HCT116 (cell line): ENCODE measurements around the gene PPM1A. TPM values are rescaled to one million over a fixed set of nuclear protein-coding genes. Genes with fewer than 3 reads are reported as not detected.

Source experiments
- ATAC-seq: fragments of 200-7000 bp; cut with Tn5 transposase; 2 replicates; pipeline ENCODE4 v1.9.1; 2020; ENCODE audit warnings: mild to moderate bottlenecking, moderate library complexity
- BruUV-seq: library from RNA; stranded (reverse); fragments of 400-500 nt; replicated peaks from 2 replicates; lab custom pipeline; 2021; lab: Mats Ljungman, UMichigan
- CTCF ChIA-PET: fragments of 300-600 bp; sonication (Branson Sonifier 250); formaldehyde crosslinking; loops from one replicate; lab custom pipeline; 2021; ENCODE audit warnings: antibody characterized with exemption; lab: Charles Lee
- POLR2A ChIA-PET: fragments of 300-600, 350-600 bp; sonication (Branson Sonifier 250); formaldehyde crosslinking; loops from one replicate; lab custom pipeline; 2021; ENCODE audit warnings: antibody characterized with exemption; lab: Charles Lee
- RAD21 ChIA-PET, 2 experiments: fragments of 300-600 bp; sonication (Branson Sonifier 250); formaldehyde crosslinking; loops; one replicate each; lab custom pipeline; 2023; ENCODE audit warnings: low total read pairs in 2 of 2; ENCODE audit not compliant: uncharacterized antibody in 2 of 2, unreplicated experiment in 2 of 2, low non-redundant PET in 1 of 2; lab: Charles Lee
- DNase-seq: peaks from one replicate; pipeline ENCODE4 v3.0.0-alpha.2; 2010; ENCODE audit warnings: low read depth, low spot score
- H2AFZ ChIP-seq: fragments of 200-600 bp; shearing (Covaris generic), sonication (generic); 2 replicates; pipeline ENCODE4 v1.6.1; 2017; ENCODE audit warnings: low read depth, mixed run types, mixed read lengths, antibody characterized with exemption, low read length; ENCODE audit not compliant: poor library complexity, severe bottlenecking
- H3K27ac ChIP-seq: 2 replicates; pipeline ENCODE4 v1.5.1; 2012; ENCODE audit warnings: low read depth, low read length
- H3K27me3 ChIP-seq: fragments of 200-600 bp; sonication (generic); 2 replicates; pipeline ENCODE4 v1.6.1; 2016; ENCODE audit warnings: mixed run types, low read length, mixed read lengths; ENCODE audit not compliant: insufficient read depth
- H3K36me3 ChIP-seq, 2 experiments: fragments of 200-500 bp in 1 of 2; fragments of 200-600 bp in 1 of 2; sonication (Bioruptor generic) in 1 of 2; sonication (generic) in 1 of 2; 2 replicates each; pipeline versions ENCODE4 v1.5.1 to v1.6.1; 2014 to 2016; ENCODE audit warnings: low read length in 2 of 2, inconsistent platforms in 1 of 2, mixed read lengths in 1 of 2, mixed run types in 1 of 2; ENCODE audit not compliant: insufficient read depth in 2 of 2, control insufficient read depth in 1 of 2
- H3K4me1 ChIP-seq, 2 experiments: fragments of 200-600 bp in 1 of 2; sonication (generic) in 1 of 2; 2 replicates each; pipeline versions ENCODE4 v1.5.1 to v1.6.1; 2012 to 2017; ENCODE audit warnings: low read length in 2 of 2, inconsistent platforms in 1 of 2, mild to moderate bottlenecking in 1 of 2, mixed read lengths in 1 of 2, mixed run types in 1 of 2, moderate library complexity in 1 of 2; ENCODE audit not compliant: insufficient read depth in 2 of 2, control insufficient read depth in 1 of 2
- H3K4me2 ChIP-seq: fragments of 200-600 bp; sonication (generic); 2 replicates; pipeline ENCODE4 v1.6.1; 2017; ENCODE audit warnings: mixed run types, low read length, mixed read lengths
- H3K4me3 ChIP-seq, 2 experiments: fragments of 200-600 bp in 1 of 2; sonication (generic) in 1 of 2; replicated peaks in 1 of 2; 2 replicates each; pipeline ENCODE4 v1.5.1; 2011 to 2016; ENCODE audit warnings: low read length in 2 of 2, control low read depth in 1 of 2, low read depth in 1 of 2, mild to moderate bottlenecking in 1 of 2, mixed read lengths in 1 of 2, mixed run types in 1 of 2
- H3K79me2 ChIP-seq: fragments of 200-600 bp; sonication (generic); 2 replicates; pipeline ENCODE4 v1.6.1; 2017; ENCODE audit warnings: mild to moderate bottlenecking, mixed run types, low read length, moderate library complexity, mixed read lengths; ENCODE audit not compliant: insufficient read depth
- H3K9ac ChIP-seq: fragments of 200-600 bp; sonication (generic); 2 replicates; pipeline ENCODE4 v1.6.1; 2016; ENCODE audit warnings: low read length, mixed read lengths
- H3K9me2 ChIP-seq: fragments of 200-600 bp; sonication (generic), shearing (Covaris generic); 2 replicates; pipeline ENCODE4 v1.6.1; 2017; ENCODE audit warnings: mixed run types, mild to moderate bottlenecking, moderate library complexity; ENCODE audit not compliant: insufficient read depth
- H3K9me3 ChIP-seq, 2 experiments: fragments of 200-500 bp in 1 of 2; fragments of 200-600 bp in 1 of 2; sonication (Bioruptor generic) in 1 of 2; sonication (generic) in 1 of 2; 2 replicates each; pipeline ENCODE4 v1.6.1; 2014 to 2017; ENCODE audit warnings: low read length in 2 of 2, mixed read lengths in 2 of 2, inconsistent platforms in 1 of 2, low read depth in 1 of 2, mild to moderate bottlenecking in 1 of 2, mixed run types in 1 of 2, moderate library complexity in 1 of 2; ENCODE audit not compliant: control insufficient read depth in 1 of 2, insufficient read depth in 1 of 2
- H4K20me1 ChIP-seq: fragments of 200-600 bp; sonication (generic), shearing (Covaris generic); 2 replicates; pipeline ENCODE4 v1.6.1; 2017; ENCODE audit warnings: mixed run types, mild to moderate bottlenecking, moderate library complexity; ENCODE audit not compliant: insufficient read depth
- CBX3 ChIP-seq: IDR thresholded peaks from 2 replicates; pipeline ENCODE4 v1.6.1; 2012; ENCODE audit warnings: low read depth
- ELF1 ChIP-seq: IDR thresholded peaks from 2 replicates; pipeline ENCODE4 v1.6.1; 2012; ENCODE audit warnings: low read depth, borderline replicate concordance
- EZH2 ChIP-seq: fragments of 200-600 bp; sonication (generic); IDR thresholded peaks from 2 replicates; pipeline ENCODE4 v1.6.1; 2017; ENCODE audit warnings: antibody characterized with exemption, mixed run types
- SP1 ChIP-seq: IDR thresholded peaks from 2 replicates; pipeline ENCODE4 v1.6.1; 2012; ENCODE audit warnings: low read depth
- SRF ChIP-seq: IDR thresholded peaks from 2 replicates; pipeline ENCODE4 v1.6.1; 2012; ENCODE audit warnings: low read depth
- TCF7L2 ChIP-seq: IDR thresholded peaks from 2 replicates; pipeline ENCODE4 v1.7.0; 2011; ENCODE audit warnings: borderline replicate concordance, inconsistent platforms; ENCODE audit not compliant: insufficient read depth, insufficient read length; ENCODE audit errors: extremely low read depth
- YY1 ChIP-seq: IDR thresholded peaks from 2 replicates; pipeline ENCODE4 v1.6.1; 2011; ENCODE audit warnings: low read length, low read depth, moderate library complexity, mild to moderate bottlenecking; ENCODE audit not compliant: insufficient replicate concordance; ENCODE audit errors: extremely low read depth
- intact Hi-C: fragments of 100-400 bp; cut with micrococcal nuclease; formaldehyde crosslinking; loops from 2 replicates; pipeline ENCODE4 v1.10.0; 2022
- total RNA-seq: library from RNA; stranded (reverse); gene quantifications from one replicate; pipeline ENCODE4 v1.2.1, GENCODE V29; 2021; ENCODE audit not compliant: unreplicated experiment
- TF ChIP-seq, protein P1 (sequence below): IDR thresholded peaks from 2 replicates; pipeline ENCODE4 v1.6.1; 2011; ENCODE audit warnings: mild to moderate bottlenecking, low read length, moderate library complexity; ENCODE audit not compliant: insufficient replicate concordance; ENCODE audit errors: extremely low read depth
- TF ChIP-seq, protein P2 (sequence below), 3 experiments: fragments of 200-600 bp in 1 of 3; sonication (generic) in 1 of 3; IDR thresholded peaks in 2 of 3; conservative IDR thresholded peaks in 1 of 3; 2 replicates each; pipeline ENCODE4 v1.5.1; 2012 to 2017; ENCODE audit warnings: low read depth in 2 of 3, low read length in 2 of 3, antibody characterized with exemption in 1 of 3, borderline replicate concordance in 1 of 3, control low read depth in 1 of 3, mild to moderate bottlenecking in 1 of 3, mixed read lengths in 1 of 3, mixed run types in 1 of 3, moderate library complexity in 1 of 3; ENCODE audit not compliant: insufficient read depth in 1 of 3
- TF ChIP-seq, protein P3 (sequence below): IDR thresholded peaks from 2 replicates; pipeline ENCODE4 v1.6.1; 2012

Gene PPM1A
- total RNA-seq, 1 experiment from 2014 or later, result 32.8 TPM

DNA sequence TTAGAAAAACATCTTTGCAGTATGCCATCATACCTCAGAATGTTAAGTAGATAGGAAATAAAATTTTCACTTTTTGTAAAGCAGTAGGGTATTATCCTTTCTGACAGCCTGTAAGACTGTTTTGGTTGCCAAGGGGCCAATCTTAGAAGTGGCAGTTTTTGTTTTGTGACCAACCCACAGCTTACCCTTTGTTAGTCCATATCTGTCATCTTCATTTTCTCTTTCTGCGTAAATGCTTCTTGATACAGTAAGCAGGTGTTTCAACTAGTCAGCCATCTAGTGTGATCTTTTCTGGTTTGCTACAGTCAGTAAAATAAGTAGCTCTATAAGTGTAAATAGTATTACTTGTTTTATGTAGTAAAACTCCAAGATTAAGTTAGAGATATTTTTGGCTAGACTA, 8.8 kb downstream of the PPM1A start:
- CTCF ChIA-PET, result interaction anchor here (2.9 kb wide), 1 partner anchor 8 kb away, joined by 20 read pairs; no protein-coding TSS in a partner anchor
- Histone ChIP-seq H3K4me1 (no peaks in the 10 kb centered on the region), H3K4me2 (no peak overlapping the region), H2AFZ (no peak overlapping the region)
- TF ChIP-seq CBX3 (no peak), ELF1 (no peak), YY1 (no peak), SRF (no peak), TCF7L2 (no peak), SP1 (no peak), EZH2 (no peak)
- TF ChIP-seq, protein P1, sequence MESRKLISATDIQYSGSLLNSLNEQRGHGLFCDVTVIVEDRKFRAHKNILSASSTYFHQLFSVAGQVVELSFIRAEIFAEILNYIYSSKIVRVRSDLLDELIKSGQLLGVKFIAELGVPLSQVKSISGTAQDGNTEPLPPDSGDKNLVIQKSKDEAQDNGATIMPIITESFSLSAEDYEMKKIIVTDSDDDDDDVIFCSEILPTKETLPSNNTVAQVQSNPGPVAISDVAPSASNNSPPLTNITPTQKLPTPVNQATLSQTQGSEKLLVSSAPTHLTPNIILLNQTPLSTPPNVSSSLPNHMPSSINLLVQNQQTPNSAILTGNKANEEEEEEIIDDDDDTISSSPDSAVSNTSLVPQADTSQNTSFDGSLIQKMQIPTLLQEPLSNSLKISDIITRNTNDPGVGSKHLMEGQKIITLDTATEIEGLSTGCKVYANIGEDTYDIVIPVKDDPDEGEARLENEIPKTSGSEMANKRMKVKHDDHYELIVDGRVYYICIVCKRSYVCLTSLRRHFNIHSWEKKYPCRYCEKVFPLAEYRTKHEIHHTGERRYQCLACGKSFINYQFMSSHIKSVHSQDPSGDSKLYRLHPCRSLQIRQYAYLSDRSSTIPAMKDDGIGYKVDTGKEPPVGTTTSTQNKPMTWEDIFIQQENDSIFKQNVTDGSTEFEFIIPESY, result no peak
- TF ChIP-seq, protein P2, sequence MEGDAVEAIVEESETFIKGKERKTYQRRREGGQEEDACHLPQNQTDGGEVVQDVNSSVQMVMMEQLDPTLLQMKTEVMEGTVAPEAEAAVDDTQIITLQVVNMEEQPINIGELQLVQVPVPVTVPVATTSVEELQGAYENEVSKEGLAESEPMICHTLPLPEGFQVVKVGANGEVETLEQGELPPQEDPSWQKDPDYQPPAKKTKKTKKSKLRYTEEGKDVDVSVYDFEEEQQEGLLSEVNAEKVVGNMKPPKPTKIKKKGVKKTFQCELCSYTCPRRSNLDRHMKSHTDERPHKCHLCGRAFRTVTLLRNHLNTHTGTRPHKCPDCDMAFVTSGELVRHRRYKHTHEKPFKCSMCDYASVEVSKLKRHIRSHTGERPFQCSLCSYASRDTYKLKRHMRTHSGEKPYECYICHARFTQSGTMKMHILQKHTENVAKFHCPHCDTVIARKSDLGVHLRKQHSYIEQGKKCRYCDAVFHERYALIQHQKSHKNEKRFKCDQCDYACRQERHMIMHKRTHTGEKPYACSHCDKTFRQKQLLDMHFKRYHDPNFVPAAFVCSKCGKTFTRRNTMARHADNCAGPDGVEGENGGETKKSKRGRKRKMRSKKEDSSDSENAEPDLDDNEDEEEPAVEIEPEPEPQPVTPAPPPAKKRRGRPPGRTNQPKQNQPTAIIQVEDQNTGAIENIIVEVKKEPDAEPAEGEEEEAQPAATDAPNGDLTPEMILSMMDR (IDR thresholded peaks at IDR 0.05 in 2 of 3, conservative IDR thresholded peaks at IDR 0.05 in 1 of 3; ENCODE audit: borderline replicate concordance in 1 of 3, insufficient read depth in 1 of 3, low read depth in 2 of 3, low read length in 2 of 3), result no peak
- TF ChIP-seq, protein P3, sequence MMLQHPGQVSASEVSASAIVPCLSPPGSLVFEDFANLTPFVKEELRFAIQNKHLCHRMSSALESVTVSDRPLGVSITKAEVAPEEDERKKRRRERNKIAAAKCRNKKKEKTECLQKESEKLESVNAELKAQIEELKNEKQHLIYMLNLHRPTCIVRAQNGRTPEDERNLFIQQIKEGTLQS, result no peak
- TF ChIP-seq, all 23 proteins: peak for 0
- Histone ChIP-seq H3K79me2 (peaks cover 91% of the 10 kb centered on the region), H3K4me3 (no peak overlapping the region), H4K20me1 (no peaks in the 10 kb centered on the region; the same call in 1 of the 2 replicates), H3K36me3 (no peaks in the 10 kb centered on the region), H3K9me2 (no peaks in the 10 kb centered on the region), H3K27ac (no peak overlapping the region), H3K27me3 (no peaks in the 10 kb centered on the region), H3K9me3 (no peaks in the 10 kb centered on the region), H3K9ac (no peak overlapping the region)
- ATAC-seq (no peak), DNase-seq (no peak)
- intact Hi-C loops, result no loop called here
- BruUV-seq, result no TSS peak
- POLR2A ChIA-PET, result interaction anchor here (1.1 kb wide), 1 partner anchor 10 kb away, joined by 3 read pairs; no protein-coding TSS in a partner anchor
- RAD21 ChIA-PET, result no interaction called here
